GM08714 (cell line): Measurements from ENCODE around the gene C2.
A peak's percentile ranks its signal among the peaks of the same experiment; 100 is the strongest.

Experiments used
- H3K4me3 ChIP-seq: fragments of 200-500 bp; sonication (Bioruptor generic); 2 replicates; pipeline ENCODE4 v1.5.1; 2014; ENCODE audit warnings: mild to moderate bottlenecking, low read length, inconsistent platforms
- ZNF274 ChIP-seq: IDR thresholded peaks from 2 replicates; pipeline ENCODE4 v1.6.1; 2012; ENCODE audit warnings: mild to moderate bottlenecking, low read depth, low read length

Gene C2

GRCh38 chr6:31952890-31953289 is 25.4 kb downstream of the C2 start:
- TF ChIP-seq ZNF274: no peak
- H3K4me3 ChIP-seq: no peak overlapping the region

- H3K4me3 ChIP-seq: no peak overlapping the region
- TF ChIP-seq ZNF274: no peak
Measured at GRCh38 chr6:31954511-31954910, 27.0 kb downstream of the C2 start.

- no peak overlapping the region for H3K4me3 ChIP-seq
- no peak for TF ChIP-seq ZNF274
Measured at GRCh38 chr6:31956796-31957195, 29.3 kb downstream of the C2 start.

- no peak for TF ChIP-seq ZNF274
Measured at GRCh38 chr6:31958412-31958740, 30.9 kb downstream of the C2 start.

GRCh38 chr6:31958741-31959739 is 31.5 kb downstream of the C2 start, which contains the start of the genes NELFE and SKIC2:
Gene NELFE, minus strand, starts transcription at chr6:31958971. Its CDS starts 525 bp downstream, at chr6:31958446.
Gene SKIC2, plus strand, starts transcription at chr6:31959175. Its CDS starts 18 bp downstream, at chr6:31959193.
- TF ChIP-seq ZNF274: no peak
- peak within 1 kb of the TSS; percentile 95 for H3K4me3 ChIP-seq

More at GRCh38 chr6:31958412-31958740, 30.9 kb downstream of the C2 start:
- H3K4me3 ChIP-seq: peak overlapping the region; percentile 90

GRCh38 chr6:31961616-31962015 is 34.1 kb downstream of the C2 start:
- TF ChIP-seq ZNF274: no peak
- H3K4me3 ChIP-seq: no peak overlapping the region

- no peak for TF ChIP-seq ZNF274
Measured at GRCh38 chr6:31963921-31964320, 36.4 kb downstream of the C2 start.

GRCh38 chr6:31965700-31966099 is 38.2 kb downstream of the C2 start:
- no peak overlapping the region for H3K4me3 ChIP-seq
- no peak for TF ChIP-seq ZNF274

More at GRCh38 chr6:31963921-31964320, 36.4 kb downstream of the C2 start:
- no peak overlapping the region for H3K4me3 ChIP-seq

GRCh38 chr6:31966506-31966905 is 39.0 kb downstream of the C2 start:
- no peak overlapping the region for H3K4me3 ChIP-seq

GRCh38 chr6:31966997-31967925 is 39.7 kb downstream of the C2 start:
- no peak overlapping the region for H3K4me3 ChIP-seq
- no peak for TF ChIP-seq ZNF274

More at GRCh38 chr6:31966506-31966905, 39.0 kb downstream of the C2 start:
- TF ChIP-seq ZNF274: no peak

- TF ChIP-seq ZNF274: no peak
- no peak overlapping the region for H3K4me3 ChIP-seq
Measured at GRCh38 chr6:31967926-31968320, 40.4 kb downstream of the C2 start.

GRCh38 chr6:31968326-31968725 is 40.8 kb downstream of the C2 start:
- TF ChIP-seq ZNF274: no peak
- H3K4me3 ChIP-seq: no peak overlapping the region

GRCh38 chr6:31968791-31969711 is 41.5 kb downstream of the C2 start:
- H3K4me3 ChIP-seq: no peak overlapping the region
- no peak for TF ChIP-seq ZNF274
